Left lung (tissue), 10 donors: Measurements from ENCODE around the gene CNTROB. TPM values are rescaled to one million over a fixed set of nuclear protein-coding genes. Genes with fewer than 3 reads are reported as not detected.

Experiments
- ATAC-seq: fragments of 200-7000 bp; cut with Tn5 transposase; one replicate; pipeline ENCODE4 v1.9.1; 2020; ENCODE audit warnings: moderate library complexity
- DNase-seq, 4 donors: peaks; one replicate each; pipeline ENCODE4 v3.0.0-alpha.2; 2013 to 2020
- H3K27ac ChIP-seq, 2 donors: fragments of 200-600 bp; sonication (generic) in 1 of 2; one replicate each; pipeline versions ENCODE4 v1.5.0 to v1.8.0; 2020 to 2021
- H3K27me3 ChIP-seq, 2 donors: fragments of 200-600 bp; sonication (generic) in 1 of 2; one replicate each; pipeline versions ENCODE4 v1.5.0 to v1.8.0; 2020 to 2021
- H3K36me3 ChIP-seq, 2 donors: fragments of 200-600 bp; sonication (generic) in 1 of 2; one replicate each; pipeline versions ENCODE4 v1.5.0 to v1.8.0; 2020 to 2021
- H3K4me1 ChIP-seq, 2 donors: fragments of 200-600 bp; one replicate each; pipeline ENCODE4 v1.8.0; 2021
- H3K4me3 ChIP-seq, 2 donors: fragments of 200-600 bp; sonication (generic) in 1 of 2; one replicate each; pipeline versions ENCODE4 v1.5.0 to v1.8.0; 2020 to 2021; ENCODE audit warnings: mild to moderate bottlenecking in 1 of 2
- H3K9me3 ChIP-seq, 2 donors: fragments of 200-600 bp; sonication (generic) in 1 of 2; one replicate each; pipeline versions ENCODE4 v1.5.0 to v1.8.0; 2020 to 2021
- intact Hi-C, 2 donors: fragments of 100-400 bp; cut with DNase I; formaldehyde crosslinking; loops; one replicate each; pipeline versions ENCODE4 v1.11.2 to v1.14.2; 2022
- polyA plus RNA-seq, 6 donors: library from polyadenylated mRNA; unstranded; fragments of 120-200 nt; gene quantifications; one replicate each; pipeline ENCODE4 v1.2.1, GENCODE V29; 2013; ENCODE audit not compliant: insufficient read length in 6 of 6
- total RNA-seq, 2 donors: library from RNA; stranded (reverse); fragmentation: NEBNext Ultra II Directional; extraction: Animal tissue kit (Norgen Biotek cat#: 25700); gene quantifications; one replicate each; pipeline ENCODE4 v1.2.1, GENCODE V29; 2021
- TF ChIP-seq, protein P1 (sequence below), 2 donors: fragments of 200-600 bp; sonication (generic) in 1 of 2; IDR thresholded peaks; one replicate each; pipeline versions ENCODE4 v1.5.0 to v1.8.0; 2021; ENCODE audit warnings: antibody characterized with exemption in 2 of 2
- donor health status: DM: no; HTN: yes; CAD: no.
- donor health status: DM: no; HTN: no; CAD: no.

Gene CNTROB
- total and polyA plus RNA-seq, 8 donors: 38.2 to 87.5 (median 80.0) TPM

DNA sequence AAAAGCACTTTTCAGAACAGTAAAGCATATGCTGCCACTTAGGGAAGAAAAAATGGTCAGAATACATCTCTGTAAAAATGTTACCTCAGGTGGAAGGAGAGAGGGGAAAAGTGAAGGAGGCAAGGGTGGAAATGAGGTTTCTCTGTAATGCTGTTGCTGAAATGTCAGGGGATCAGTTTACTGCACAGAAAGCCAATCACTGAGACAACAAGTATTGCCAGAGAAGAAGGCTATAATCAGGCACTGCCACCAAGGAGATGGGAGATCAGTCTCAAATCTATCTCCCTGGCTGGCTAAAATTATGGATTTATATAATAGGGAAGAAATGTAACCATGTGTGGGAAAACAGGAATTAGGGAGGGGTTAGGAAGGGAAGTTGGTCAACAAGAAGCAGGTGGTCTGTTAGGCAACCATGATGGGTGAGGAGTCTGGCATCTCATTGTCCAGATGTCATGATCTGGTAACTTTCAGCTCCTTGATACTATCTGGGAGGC lies 42.7 kb downstream of the CNTROB start:
- ATAC-seq: no peak
- intact Hi-C loops: no loop called here
- TF ChIP-seq, protein P1, sequence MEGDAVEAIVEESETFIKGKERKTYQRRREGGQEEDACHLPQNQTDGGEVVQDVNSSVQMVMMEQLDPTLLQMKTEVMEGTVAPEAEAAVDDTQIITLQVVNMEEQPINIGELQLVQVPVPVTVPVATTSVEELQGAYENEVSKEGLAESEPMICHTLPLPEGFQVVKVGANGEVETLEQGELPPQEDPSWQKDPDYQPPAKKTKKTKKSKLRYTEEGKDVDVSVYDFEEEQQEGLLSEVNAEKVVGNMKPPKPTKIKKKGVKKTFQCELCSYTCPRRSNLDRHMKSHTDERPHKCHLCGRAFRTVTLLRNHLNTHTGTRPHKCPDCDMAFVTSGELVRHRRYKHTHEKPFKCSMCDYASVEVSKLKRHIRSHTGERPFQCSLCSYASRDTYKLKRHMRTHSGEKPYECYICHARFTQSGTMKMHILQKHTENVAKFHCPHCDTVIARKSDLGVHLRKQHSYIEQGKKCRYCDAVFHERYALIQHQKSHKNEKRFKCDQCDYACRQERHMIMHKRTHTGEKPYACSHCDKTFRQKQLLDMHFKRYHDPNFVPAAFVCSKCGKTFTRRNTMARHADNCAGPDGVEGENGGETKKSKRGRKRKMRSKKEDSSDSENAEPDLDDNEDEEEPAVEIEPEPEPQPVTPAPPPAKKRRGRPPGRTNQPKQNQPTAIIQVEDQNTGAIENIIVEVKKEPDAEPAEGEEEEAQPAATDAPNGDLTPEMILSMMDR (IDR thresholded peaks at IDR 0.05): no peak

DNA sequence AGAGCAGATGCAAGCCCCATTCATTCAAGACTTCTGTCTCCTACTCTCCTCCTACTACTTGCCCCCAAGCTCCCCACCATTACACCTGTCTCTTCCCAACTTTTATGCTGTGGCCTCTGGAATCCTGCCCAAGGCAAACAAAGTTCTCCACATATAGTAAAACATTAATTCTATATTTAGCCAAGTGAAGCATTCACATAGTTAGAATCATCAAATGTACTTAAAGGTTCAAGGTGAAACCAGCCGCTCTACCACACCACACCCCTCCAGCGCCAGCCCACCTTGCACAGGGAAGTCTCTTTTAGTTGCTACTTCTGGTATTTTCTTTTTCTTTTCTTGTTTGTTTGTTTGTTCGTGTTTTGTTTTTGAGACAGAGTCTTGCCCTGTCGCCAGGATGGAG lies 45.0 kb downstream of the CNTROB start:
- ATAC-seq: no peak
- TF ChIP-seq, protein P1 (IDR thresholded peaks at IDR 0.05): no peak
- intact Hi-C loops: no loop called here
- peaks cover 0 to 7% of the 10 kb centered on the region in 2 donors for H3K27me3 ChIP-seq
- no peaks in the 10 kb centered on the region for H3K4me1 ChIP-seq
- no peak overlapping the region for H3K27ac ChIP-seq
- DNase-seq: no peak
- H3K4me3 ChIP-seq: no peak overlapping the region
- H3K9me3 ChIP-seq: peaks cover 9 to 27% of the 10 kb centered on the region in 2 donors
- H3K36me3 ChIP-seq: no peaks in the 10 kb centered on the region

More for the DNA sequence above, 42.7 kb downstream of the CNTROB start:
- peaks cover 0 to 7% of the 10 kb centered on the region in 2 donors for H3K27me3 ChIP-seq
- no peak for DNase-seq
- no peak overlapping the region for H3K27ac ChIP-seq
- H3K9me3 ChIP-seq: peaks cover 9 to 27% of the 10 kb centered on the region in 2 donors
- H3K4me3 ChIP-seq: no peak overlapping the region
- peaks cover 0 to 7% of the 10 kb centered on the region in 2 donors for H3K4me1 ChIP-seq
- H3K36me3 ChIP-seq: no peaks in the 10 kb centered on the region

DNA sequence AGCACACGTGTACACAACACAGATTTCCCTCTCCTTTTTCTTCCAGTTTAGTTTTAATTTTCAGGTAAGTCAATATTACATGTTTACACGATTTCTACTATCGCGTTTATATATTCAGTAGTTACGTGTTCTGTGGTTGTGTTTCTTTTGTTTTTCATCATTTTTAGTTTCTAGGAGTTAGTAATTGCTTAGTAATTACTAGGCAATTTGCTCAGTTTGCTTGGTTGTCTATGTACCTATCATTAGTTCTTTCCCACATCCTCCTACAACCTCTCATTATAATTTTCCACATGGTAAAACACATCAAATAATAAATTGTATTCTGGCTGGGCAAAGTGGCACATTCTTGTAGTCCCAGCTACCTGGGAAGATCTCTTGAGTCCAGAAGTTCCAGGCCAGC lies 45.8 kb downstream of the CNTROB start:
- Histone ChIP-seq H3K4me1 (no peaks in the 10 kb centered on the region), H3K27ac (no peak overlapping the region), H3K9me3 (peaks cover 9 to 27% of the 10 kb centered on the region in 2 donors), H3K36me3 (no peaks in the 10 kb centered on the region), H3K4me3 (no peak overlapping the region), H3K27me3 (peaks cover 0 to 7% of the 10 kb centered on the region in 2 donors)
- TF ChIP-seq, protein P1 (IDR thresholded peaks at IDR 0.05): no peak
- DNase-seq (no peak), ATAC-seq (no peak)
- intact Hi-C loops: no loop called here

DNA sequence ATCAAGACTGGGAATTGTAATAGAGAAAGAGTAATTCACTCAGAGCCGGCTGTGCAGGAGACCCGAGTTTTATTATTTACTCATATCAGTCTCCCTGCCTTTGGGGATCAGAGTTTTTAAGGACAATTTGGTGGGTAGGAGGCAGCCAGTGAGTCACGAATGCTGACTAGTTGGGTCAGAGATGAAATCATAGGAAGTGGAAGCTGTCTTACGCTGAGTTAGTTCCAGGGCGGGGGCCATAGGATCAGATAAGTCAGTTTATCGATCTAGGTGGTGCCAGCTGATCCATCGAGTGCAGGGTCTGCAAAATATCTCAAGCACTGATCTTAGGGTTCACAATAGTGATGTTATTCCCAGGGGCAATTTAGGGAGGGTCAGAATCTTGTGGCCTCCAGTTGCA lies 50.2 kb downstream of the CNTROB start:
- peak; percentile 52 for ATAC-seq
- Histone ChIP-seq H3K4me3 (no peak overlapping the region), H3K27ac (no peak overlapping the region), H3K9me3 (no peaks in the 10 kb centered on the region), H3K4me1 (peaks cover 0 to 2% of the 10 kb centered on the region in 2 donors), H3K36me3 (no peaks in the 10 kb centered on the region), H3K27me3 (peaks cover 0 to 7% of the 10 kb centered on the region in 2 donors)
- intact Hi-C loops: no loop called here
- TF ChIP-seq, protein P1 (IDR thresholded peaks at IDR 0.05): no peak
- DNase-seq: no peak

DNA sequence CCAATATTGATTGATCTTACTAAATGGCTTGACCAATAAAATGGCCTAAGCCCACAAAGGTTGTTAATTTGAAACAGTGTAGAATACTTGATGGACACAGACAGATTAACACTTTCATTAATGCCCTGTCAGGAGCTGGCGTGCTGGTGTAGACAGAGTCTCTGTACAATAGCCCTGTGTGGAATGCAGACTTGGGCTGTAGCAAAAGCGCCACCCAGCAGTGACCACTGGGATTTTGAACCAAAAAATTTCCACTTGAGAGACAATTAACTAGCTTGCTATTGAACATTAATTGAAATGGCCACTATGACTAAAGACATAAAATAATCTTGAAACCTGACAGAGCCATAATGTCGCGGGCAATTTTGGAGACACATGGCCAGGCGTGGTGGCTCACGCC lies 50.7 kb downstream of the CNTROB start:
- DNase-seq: no peak
- peak; percentile 87 for ATAC-seq
- Histone ChIP-seq H3K27me3 (peaks cover 0 to 7% of the 10 kb centered on the region in 2 donors), H3K27ac (no peak overlapping the region), H3K9me3 (no peaks in the 10 kb centered on the region), H3K4me1 (peaks cover 0 to 4% of the 10 kb centered on the region in 2 donors), H3K36me3 (no peaks in the 10 kb centered on the region), H3K4me3 (no peak overlapping the region)
- intact Hi-C loops: no loop called here
- TF ChIP-seq, protein P1 (IDR thresholded peaks at IDR 0.05): peak in 1 of 2 donors; percentile 24
